ENCODE data around the gene ITGAV.
"Not testable (repeated sequence)": the region's sequence is repeated elsewhere in the genome, so short reads cannot be mapped to it uniquely, and the experiment has no call there.

The ITGAV gene

DNA sequence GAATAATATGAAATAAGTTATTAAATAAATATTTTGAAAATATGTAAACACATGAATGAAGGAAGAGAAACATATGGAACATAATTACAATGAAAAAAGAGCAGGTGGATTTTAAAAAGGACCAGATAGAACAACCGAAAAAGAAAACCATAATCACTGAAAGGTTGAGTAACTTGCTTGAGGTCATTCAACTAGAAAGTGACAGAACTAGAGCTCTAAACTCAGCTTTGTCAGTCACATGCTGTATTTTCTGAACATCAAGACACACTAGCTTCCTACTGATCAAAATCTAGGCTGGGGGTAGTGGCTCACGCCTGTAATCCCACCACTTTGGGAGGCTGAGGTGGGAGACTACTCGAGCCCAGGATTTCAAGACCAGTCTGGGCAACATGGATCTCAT, 30.0 kb upstream of the ITGAV start:
- TF ChIP-seq, protein P1, sequence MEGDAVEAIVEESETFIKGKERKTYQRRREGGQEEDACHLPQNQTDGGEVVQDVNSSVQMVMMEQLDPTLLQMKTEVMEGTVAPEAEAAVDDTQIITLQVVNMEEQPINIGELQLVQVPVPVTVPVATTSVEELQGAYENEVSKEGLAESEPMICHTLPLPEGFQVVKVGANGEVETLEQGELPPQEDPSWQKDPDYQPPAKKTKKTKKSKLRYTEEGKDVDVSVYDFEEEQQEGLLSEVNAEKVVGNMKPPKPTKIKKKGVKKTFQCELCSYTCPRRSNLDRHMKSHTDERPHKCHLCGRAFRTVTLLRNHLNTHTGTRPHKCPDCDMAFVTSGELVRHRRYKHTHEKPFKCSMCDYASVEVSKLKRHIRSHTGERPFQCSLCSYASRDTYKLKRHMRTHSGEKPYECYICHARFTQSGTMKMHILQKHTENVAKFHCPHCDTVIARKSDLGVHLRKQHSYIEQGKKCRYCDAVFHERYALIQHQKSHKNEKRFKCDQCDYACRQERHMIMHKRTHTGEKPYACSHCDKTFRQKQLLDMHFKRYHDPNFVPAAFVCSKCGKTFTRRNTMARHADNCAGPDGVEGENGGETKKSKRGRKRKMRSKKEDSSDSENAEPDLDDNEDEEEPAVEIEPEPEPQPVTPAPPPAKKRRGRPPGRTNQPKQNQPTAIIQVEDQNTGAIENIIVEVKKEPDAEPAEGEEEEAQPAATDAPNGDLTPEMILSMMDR (IDR thresholded peaks at IDR 0.05; ENCODE audit: insufficient read depth, low read length, missing control alignments) = no peak
- DNase-seq (ENCODE audit: low read depth, low spot score) = no peak
- H3K4me3 ChIP-seq (ENCODE audit: low read depth, low read length) = no peak overlapping the region
- ChIA-PET CTCF (interaction anchor here (1.4 kb wide), 1 partner anchor 16 kb away, joined by 4 read pairs; no protein-coding TSS in a partner anchor), POLR2A (no interaction called here)

DNA sequence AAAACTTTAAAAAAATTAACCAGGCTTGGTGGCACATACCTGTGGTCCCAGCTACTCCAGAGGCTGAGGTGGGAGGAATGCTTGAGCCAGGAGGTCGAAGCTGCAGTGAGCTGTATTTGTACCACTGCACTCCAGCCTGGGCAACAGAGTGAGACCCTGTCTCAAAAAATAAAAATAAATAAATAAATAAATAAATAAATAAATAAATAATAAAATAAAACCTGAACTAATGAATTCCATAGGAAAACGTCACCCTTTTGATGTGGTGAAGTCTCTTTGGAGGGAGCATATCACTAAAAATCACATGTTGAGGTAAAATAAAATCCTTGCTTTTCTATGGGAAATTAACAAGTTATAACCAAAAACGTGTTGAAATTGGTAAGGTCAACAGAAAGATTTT, 29.6 kb upstream of the ITGAV start:
- CTCF ChIA-PET = no interaction called here
- TF ChIP-seq, protein P1 (IDR thresholded peaks at IDR 0.05; ENCODE audit: insufficient read depth, low read length, missing control alignments) = no peak
- H3K4me3 ChIP-seq (ENCODE audit: low read depth, low read length) = no peak overlapping the region
- DNase-seq (ENCODE audit: low read depth, low spot score) = no peak
- POLR2A ChIA-PET = no interaction called here

DNA sequence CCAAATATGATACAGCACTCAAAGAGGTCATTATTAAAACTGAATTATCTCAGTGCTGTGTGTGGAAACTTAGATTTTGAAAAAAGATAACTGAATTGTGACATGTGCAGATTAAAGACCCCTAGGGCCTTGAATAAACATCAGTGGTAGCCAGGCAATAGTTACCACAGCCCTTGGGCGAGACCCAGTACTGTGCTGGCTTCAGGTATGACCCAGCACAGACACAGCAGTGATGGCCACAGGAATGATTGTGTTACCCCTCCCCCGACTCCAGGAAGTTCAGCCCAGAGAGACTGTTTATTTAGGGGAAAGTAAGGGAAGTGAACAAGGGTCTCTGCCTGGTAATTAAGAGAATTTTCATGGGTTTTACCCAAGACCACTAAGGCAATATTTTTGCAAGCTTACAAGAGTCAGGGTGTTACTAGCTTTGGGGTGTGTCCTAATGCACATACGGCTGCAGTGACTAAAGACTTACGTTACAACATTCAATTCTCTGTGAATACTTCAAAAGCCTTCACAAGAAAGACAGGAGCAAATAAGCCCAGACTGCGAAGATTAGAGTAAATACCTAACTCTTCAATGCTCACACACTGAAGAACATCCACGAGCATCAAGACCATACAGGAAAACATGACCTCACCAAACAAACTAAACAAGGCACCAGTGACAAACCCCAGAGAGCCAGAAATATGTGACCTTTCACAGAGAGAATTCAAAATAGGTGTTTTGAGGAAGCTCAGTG, 28.2 kb upstream of the ITGAV start:
- DNase-seq (ENCODE audit: low read depth, low spot score) = no peak
- ChIA-PET CTCF (interaction anchor here (0.7 kb wide), 1 partner anchor 10 kb away, joined by 3 read pairs; no protein-coding TSS in a partner anchor), POLR2A (no interaction called here)
- TF ChIP-seq, protein P1 (IDR thresholded peaks at IDR 0.05; ENCODE audit: insufficient read depth, low read length, missing control alignments) = no peak
- H3K4me3 ChIP-seq (ENCODE audit: low read depth, low read length) = no peak overlapping the region

DNA sequence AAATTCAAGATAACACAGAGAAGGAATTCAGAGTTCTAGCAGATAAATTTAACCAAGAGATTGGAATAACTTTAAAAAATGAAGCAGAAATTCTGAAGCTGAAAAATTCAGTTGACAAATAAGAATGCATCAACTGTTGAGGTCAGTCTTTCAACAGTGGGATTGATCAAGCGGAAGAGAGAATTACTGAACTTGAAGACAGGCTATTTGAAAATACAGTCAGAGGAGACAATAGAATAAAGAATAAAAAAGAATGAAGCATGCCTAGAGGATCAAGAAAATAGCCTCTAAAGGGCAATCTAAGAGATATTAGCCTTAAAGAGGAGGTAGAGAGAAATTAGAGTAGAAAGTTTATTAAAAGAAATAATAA, 27.7 kb upstream of the ITGAV start:
- no peak overlapping the region for H3K4me3 ChIP-seq (ENCODE audit: low read depth, low read length)
- TF ChIP-seq, protein P1 (IDR thresholded peaks at IDR 0.05; ENCODE audit: insufficient read depth, low read length, missing control alignments) = no peak
- CTCF ChIA-PET = interaction anchor here (0.7 kb wide), 1 partner anchor 10 kb away, joined by 3 read pairs; no protein-coding TSS in a partner anchor
- no peak for DNase-seq (ENCODE audit: low read depth, low spot score)
- POLR2A ChIA-PET = no interaction called here

DNA sequence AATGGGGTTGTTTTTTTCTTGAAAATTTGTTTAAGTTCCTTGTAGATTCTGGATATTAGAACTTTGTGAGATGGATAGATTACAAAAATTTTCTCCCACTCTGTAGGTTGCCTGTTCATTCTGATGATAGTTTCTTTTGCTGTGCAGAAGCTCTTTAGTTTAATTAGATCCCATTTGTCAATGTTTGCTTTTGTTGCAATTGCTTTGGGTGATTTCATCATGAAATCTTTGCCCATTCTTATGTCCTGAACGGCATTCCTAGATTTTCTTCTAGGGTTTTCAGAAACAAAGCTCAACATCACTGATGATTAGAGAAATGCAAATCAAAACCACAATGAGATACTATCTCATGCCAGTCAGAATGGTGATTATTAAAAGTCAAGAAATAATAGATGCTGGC, 21.3 kb upstream of the ITGAV start:
- CTCF ChIA-PET = not testable (repeated sequence)

DNA sequence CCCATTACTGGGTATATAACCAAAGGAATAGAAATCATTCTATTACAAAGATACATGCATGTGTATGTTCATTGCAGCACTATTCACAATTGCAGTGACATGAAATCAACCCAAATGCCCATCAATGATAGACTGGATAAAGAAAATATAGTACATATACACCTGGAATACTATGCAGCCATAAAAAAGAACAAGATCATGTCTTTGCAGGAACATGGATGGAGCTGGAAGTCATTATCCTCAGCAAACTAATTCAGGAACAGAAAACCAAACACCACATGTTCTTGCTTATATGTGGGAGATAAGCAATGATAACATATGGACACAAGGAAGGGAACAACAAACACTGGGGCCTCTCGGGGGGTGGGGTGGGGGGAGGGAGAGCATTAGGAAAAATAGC, 20.7 kb upstream of the ITGAV start:
- POLR2A ChIA-PET = interaction anchor here (1.9 kb wide), 1 partner anchor 21 kb away, joined by 10 read pairs; the partner anchor contains the start of gene ITGAV
- H3K4me3 ChIP-seq (ENCODE audit: low read depth, low read length); DNase-seq (ENCODE audit: low read depth, low spot score); CTCF ChIA-PET: not testable (repeated sequence)

More for the DNA sequence above, 21.3 kb upstream of the ITGAV start:
- POLR2A ChIA-PET; H3K4me3 ChIP-seq (ENCODE audit: low read depth, low read length); DNase-seq (ENCODE audit: low read depth, low spot score): not testable (repeated sequence)

DNA sequence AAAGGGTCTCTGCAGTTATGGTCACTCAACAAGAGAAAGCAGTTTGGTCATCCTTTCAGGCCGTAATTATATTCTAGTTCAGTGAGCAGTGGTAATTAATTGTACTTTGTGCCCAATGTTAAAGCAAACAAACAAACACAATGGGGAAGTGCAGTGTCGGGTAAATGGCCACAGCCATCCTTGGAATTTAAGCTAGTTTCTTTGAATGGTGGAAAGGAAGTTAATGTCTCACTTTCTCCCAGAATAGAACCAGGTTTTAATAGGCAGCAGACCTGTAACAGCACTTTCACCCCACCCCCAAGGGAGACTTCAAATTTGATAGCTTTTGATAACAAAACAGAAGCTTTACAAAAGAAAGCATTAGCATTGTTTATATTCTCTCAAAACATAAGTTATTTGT, 20.0 kb upstream of the ITGAV start:
- ChIA-PET CTCF (interaction anchor here (1.1 to 1.4 kb wide), 2 partner anchors 25 to 66 kb away, joined by 5 read pairs; no protein-coding TSS in a partner anchor), POLR2A (interaction anchor here (1.9 kb wide), 1 partner anchor 20 kb away, joined by 10 read pairs; the partner anchor contains the start of gene ITGAV)
- TF ChIP-seq, protein P1 (IDR thresholded peaks at IDR 0.05; ENCODE audit: insufficient read depth, low read length, missing control alignments) = no peak
- no peak for DNase-seq (ENCODE audit: low read depth, low spot score)
- no peak overlapping the region for H3K4me3 ChIP-seq (ENCODE audit: low read depth, low read length)
